ENCODE results near the gene IFNAR1.

DNA sequence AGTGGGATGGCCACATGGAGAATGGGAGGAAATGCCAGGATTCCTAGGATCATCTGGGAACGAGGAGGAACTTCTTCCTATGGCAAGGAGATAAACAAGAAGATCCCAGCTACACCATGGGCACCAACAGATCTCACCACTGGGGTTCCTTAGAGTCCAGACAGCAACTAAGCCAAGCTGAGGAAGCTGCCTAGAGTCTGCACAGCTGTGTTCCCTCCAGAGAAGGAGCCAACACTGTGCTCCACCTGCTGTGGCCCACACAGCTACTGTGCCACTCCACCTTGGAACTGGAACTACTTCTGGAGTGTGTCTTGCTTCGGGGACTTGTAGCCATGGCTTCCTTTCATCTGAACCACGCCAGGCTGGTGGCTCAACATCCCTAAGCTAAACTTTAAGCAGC is 6.0 kb downstream of the IFNAR1 start:
- TF ChIP-seq MAX (IDR thresholded peaks at IDR 0.05), result no peak
- no peak for TF ChIP-seq RAD21 (IDR thresholded peaks at IDR 0.05 in 1 of 2, conservative IDR thresholded peaks at IDR 0.05 in 1 of 2; ENCODE audit: low read depth in 2 of 2, low read length in 2 of 2)
- no peak for TF ChIP-seq SIRT6 (IDR thresholded peaks at IDR 0.05; ENCODE audit: low read length)
- TF ChIP-seq, protein P1, sequence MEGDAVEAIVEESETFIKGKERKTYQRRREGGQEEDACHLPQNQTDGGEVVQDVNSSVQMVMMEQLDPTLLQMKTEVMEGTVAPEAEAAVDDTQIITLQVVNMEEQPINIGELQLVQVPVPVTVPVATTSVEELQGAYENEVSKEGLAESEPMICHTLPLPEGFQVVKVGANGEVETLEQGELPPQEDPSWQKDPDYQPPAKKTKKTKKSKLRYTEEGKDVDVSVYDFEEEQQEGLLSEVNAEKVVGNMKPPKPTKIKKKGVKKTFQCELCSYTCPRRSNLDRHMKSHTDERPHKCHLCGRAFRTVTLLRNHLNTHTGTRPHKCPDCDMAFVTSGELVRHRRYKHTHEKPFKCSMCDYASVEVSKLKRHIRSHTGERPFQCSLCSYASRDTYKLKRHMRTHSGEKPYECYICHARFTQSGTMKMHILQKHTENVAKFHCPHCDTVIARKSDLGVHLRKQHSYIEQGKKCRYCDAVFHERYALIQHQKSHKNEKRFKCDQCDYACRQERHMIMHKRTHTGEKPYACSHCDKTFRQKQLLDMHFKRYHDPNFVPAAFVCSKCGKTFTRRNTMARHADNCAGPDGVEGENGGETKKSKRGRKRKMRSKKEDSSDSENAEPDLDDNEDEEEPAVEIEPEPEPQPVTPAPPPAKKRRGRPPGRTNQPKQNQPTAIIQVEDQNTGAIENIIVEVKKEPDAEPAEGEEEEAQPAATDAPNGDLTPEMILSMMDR (IDR thresholded peaks at IDR 0.05; ENCODE audit: control extremely low read depth in 1 of 3, insufficient read depth in 1 of 3, low read depth in 1 of 3, low read length in 3 of 3), result no peak
- TF ChIP-seq SP1 (IDR thresholded peaks at IDR 0.05; ENCODE audit: low read depth, low read length), result no peak
- no peak for TF ChIP-seq CBX5 (IDR thresholded peaks at IDR 0.05; ENCODE audit: low read depth, low read length)
- no peak for TF ChIP-seq POLR2AphosphoS5 (IDR thresholded peaks at IDR 0.05; ENCODE audit: low read depth, low read length)
- TF ChIP-seq CEBPB (IDR thresholded peaks at IDR 0.05; ENCODE audit: low read depth, low read length), result no peak
- no peak for TF ChIP-seq EZH2 (IDR thresholded peaks at IDR 0.05; ENCODE audit: low read depth, low read length, severe bottlenecking)
